A673 (cell line): ENCODE measurements around the gene KIRREL3. TPM values are rescaled to one million over a fixed set of nuclear protein-coding genes. Genes with fewer than 3 reads are reported as not detected.

Experiments used
- BruUV-seq: library from RNA; stranded (reverse); fragments of 400-500 nt; replicated peaks from 2 replicates; lab custom pipeline; 2021; lab: Mats Ljungman, UMichigan
- CTCF ChIA-PET: fragments of 300-600 bp; sonication (Branson Sonifier 250); formaldehyde crosslinking; loops from one replicate; lab custom pipeline; 2022; ENCODE audit warnings: antibody characterized with exemption; lab: Charles Lee
- POLR2A ChIA-PET: fragments of 300-600 bp; sonication (Branson Sonifier 250); formaldehyde crosslinking; loops from one replicate; lab custom pipeline; 2022; ENCODE audit warnings: antibody characterized with exemption; ENCODE audit not compliant: low non-redundant PET; lab: Charles Lee
- DNase-seq: peaks from one replicate; pipeline ENCODE4 v3.0.0-alpha.2; 2015; ENCODE audit warnings: low spot score
- H3K27ac ChIP-seq: fragments of 200-600 bp; sonication (generic); 2 replicates; pipeline ENCODE4 v1.5.1; 2016; ENCODE audit warnings: mixed run types, low read depth, mild to moderate bottlenecking, mixed read lengths, antibody characterized with exemption, low read length; ENCODE audit not compliant: poor library complexity, severe bottlenecking
- H3K27me3 ChIP-seq: fragments of 200-600 bp; sonication (generic); replicated peaks from 2 replicates; pipeline ENCODE4 v1.6.1; 2017; ENCODE audit warnings: mixed run types, low read depth, mild to moderate bottlenecking, mixed read lengths, antibody characterized with exemption, low read length; ENCODE audit not compliant: insufficient read depth, poor library complexity
- H3K36me3 ChIP-seq: fragments of 200-600 bp; sonication (generic); 2 replicates; pipeline ENCODE4 v1.6.1; 2016; ENCODE audit warnings: mixed run types, mild to moderate bottlenecking, mixed read lengths, antibody characterized with exemption, low read length; ENCODE audit not compliant: insufficient read depth, poor library complexity, severe bottlenecking
- H3K4me1 ChIP-seq: fragments of 200-600 bp; sonication (generic); 2 replicates; pipeline ENCODE4 v1.6.1; 2017; ENCODE audit warnings: mixed run types, mild to moderate bottlenecking, mixed read lengths, antibody characterized with exemption, low read length; ENCODE audit not compliant: insufficient read depth, poor library complexity, severe bottlenecking
- H3K4me3 ChIP-seq: fragments of 200-600 bp; sonication (generic); 2 replicates; pipeline ENCODE4 v1.5.1; 2016; ENCODE audit warnings: low read depth, mixed run types, mild to moderate bottlenecking, mixed read lengths, low read length; ENCODE audit not compliant: poor library complexity, severe bottlenecking
- H3K9me3 ChIP-seq: fragments of 200-600 bp; sonication (generic); 2 replicates; pipeline ENCODE4 v1.6.1; 2016; ENCODE audit warnings: mixed run types, low read depth, mild to moderate bottlenecking, mixed read lengths, antibody characterized with exemption, low read length; ENCODE audit not compliant: poor library complexity, severe bottlenecking
- CTCF ChIP-seq: fragments of 300-800, 200-600 bp; sonication (generic); conservative IDR thresholded peaks from 2 replicates; pipeline ENCODE4 v1.5.1; 2017; ENCODE audit warnings: low read depth, mild to moderate bottlenecking, antibody characterized with exemption, low read length, moderate library complexity, mixed read lengths
- EZH2 ChIP-seq: fragments of 200-600 bp; sonication (generic); IDR thresholded peaks from 2 replicates; pipeline ENCODE4 v1.6.1; 2017; ENCODE audit warnings: borderline replicate concordance, low read depth, mild to moderate bottlenecking, mixed read lengths, antibody characterized with exemption, low read length; ENCODE audit not compliant: poor library complexity, severe bottlenecking
- intact Hi-C: fragments of 100-400 bp; cut with micrococcal nuclease; formaldehyde crosslinking; loops from one replicate; pipeline ENCODE4 v1.10.0; 2022; ENCODE audit not compliant: unreplicated experiment
- total RNA-seq: library from RNA; stranded (reverse); gene quantifications from 2 replicates; pipeline ENCODE4 v1.2.3, GENCODE V29; 2021

The KIRREL3 gene
- total RNA-seq, 1 experiment from 2014 or later = not detected

- no peaks in the 10 kb centered on the region for H3K9me3 ChIP-seq
- no peak for DNase-seq
- H3K4me3 ChIP-seq = peak overlapping the region; percentile 45
- BruUV-seq = no TSS peak
- TF ChIP-seq CTCF (no peak), EZH2 (no peak)
- POLR2A ChIA-PET = no interaction called here
- H3K4me1 ChIP-seq = peaks cover 3% of the 10 kb centered on the region
- CTCF ChIA-PET = interaction anchor here (0.6 kb wide), 1 partner anchor 107 kb away, joined by 3 read pairs; no protein-coding TSS in a partner anchor
- H3K27ac ChIP-seq = peak overlapping the region; percentile 62
- intact Hi-C loops = loop anchor here (5.0 kb wide), 1 partner anchor 105 kb away; no protein-coding TSS in a partner anchor
- no peaks in the 10 kb centered on the region for H3K27me3 ChIP-seq
- H3K36me3 ChIP-seq = no peaks in the 10 kb centered on the region
Measured at GRCh38 chr11:126417091-126417862, 583.3 kb downstream of the KIRREL3 start.

- ChIA-PET POLR2A (interaction anchor here (0.7 kb wide), 1 partner anchor 70 kb away, joined by 3 read pairs; no protein-coding TSS in a partner anchor), CTCF (interaction anchor here (0.6 kb wide), 1 partner anchor 106 kb away, joined by 3 read pairs; no protein-coding TSS in a partner anchor)
- Histone ChIP-seq H3K36me3 (no peaks in the 10 kb centered on the region), H3K27ac (peak overlapping the region; percentile 62), H3K4me3 (peak overlapping the region; percentile 45), H3K4me1 (peaks cover 3% of the 10 kb centered on the region), H3K27me3 (no peaks in the 10 kb centered on the region), H3K9me3 (no peaks in the 10 kb centered on the region)
- intact Hi-C loops = loop anchor here (5.0 kb wide), 1 partner anchor 104 kb away; no protein-coding TSS in a partner anchor
- no TSS peak for BruUV-seq
- DNase-seq = peak; percentile 91
- TF ChIP-seq CTCF (no peak), EZH2 (no peak)
Measured at GRCh38 chr11:126416542-126417090, 584.0 kb downstream of the KIRREL3 start.

- ChIA-PET CTCF (no interaction called here), POLR2A (interaction anchor here (0.7 kb wide), 1 partner anchor 69 kb away, joined by 3 read pairs; no protein-coding TSS in a partner anchor)
- TF ChIP-seq EZH2 (no peak), CTCF (no peak)
- Histone ChIP-seq H3K9me3 (no peaks in the 10 kb centered on the region), H3K4me1 (peaks cover 3% of the 10 kb centered on the region), H3K4me3 (no peak overlapping the region), H3K36me3 (no peaks in the 10 kb centered on the region), H3K27me3 (no peaks in the 10 kb centered on the region), H3K27ac (peak overlapping the region; percentile 62)
- intact Hi-C loops = loop anchor here (5.0 kb wide), 1 partner anchor 104 kb away; no protein-coding TSS in a partner anchor
- DNase-seq = peak; percentile 16
- no TSS peak for BruUV-seq
Measured at GRCh38 chr11:126415669-126416420, 584.7 kb downstream of the KIRREL3 start.
